HK-2 (cell line): ENCODE measurements around the gene UXS1.

Experiments
- DNase-seq: peaks from one replicate; pipeline ENCODE4 v3.0.0-alpha.2; 2018; ENCODE audit not compliant: unreplicated experiment

UXS1 gene

DNA sequence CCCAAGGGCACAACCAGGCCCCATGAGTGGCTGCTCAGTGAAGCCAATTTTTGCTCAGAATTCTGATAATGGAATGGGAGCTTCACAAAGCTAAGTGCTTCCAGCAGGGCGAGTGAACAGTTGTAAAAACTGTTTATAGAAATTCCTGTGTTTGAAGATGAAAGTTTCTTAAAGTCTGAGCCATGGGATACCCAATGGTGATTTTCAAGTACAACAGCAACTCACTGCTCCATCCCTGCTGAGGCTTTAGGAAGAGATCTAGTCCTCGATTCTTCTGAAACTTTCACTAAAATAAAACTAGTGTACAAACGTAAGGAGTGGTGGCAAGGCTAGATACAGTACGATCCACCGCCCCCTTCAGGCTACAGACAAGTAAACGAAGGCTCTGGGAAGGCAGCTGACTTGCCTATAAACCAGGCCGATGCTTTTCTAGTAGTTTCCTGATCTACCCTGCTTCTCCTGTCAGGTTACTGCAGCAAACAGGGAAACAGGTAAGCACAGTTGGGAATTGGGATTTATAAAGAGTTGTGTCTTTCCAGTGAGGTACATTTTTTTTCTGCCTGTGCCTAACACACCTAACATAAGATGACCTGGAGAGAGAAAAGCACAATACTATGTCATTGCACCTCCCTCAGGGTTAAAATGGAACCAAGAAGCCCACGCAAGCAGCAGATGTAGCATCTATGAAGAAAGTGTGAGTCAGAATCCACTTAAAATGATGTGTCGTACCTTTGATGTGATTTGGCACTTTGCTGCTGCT, 108.7 kb downstream of the UXS1 start:
- DNase-seq: no peak

DNA sequence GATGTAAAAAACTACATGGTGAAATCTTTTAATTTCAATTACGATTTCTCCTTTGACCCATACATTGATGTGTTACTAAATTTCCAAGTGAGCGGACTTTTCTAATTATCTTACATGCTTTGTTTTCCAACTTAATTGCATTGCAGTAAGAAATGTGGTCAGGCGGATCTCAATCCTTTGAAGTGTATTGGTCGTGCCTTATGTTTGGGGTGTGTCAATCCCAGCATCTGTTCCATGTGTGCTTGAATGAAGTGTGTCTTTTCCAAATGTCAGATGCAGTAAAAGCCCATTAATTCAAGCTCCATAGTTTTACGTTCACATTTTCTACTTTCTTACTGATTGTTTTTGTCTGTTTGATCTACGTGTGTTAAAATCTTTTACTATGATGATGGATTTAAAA, 113.1 kb downstream of the UXS1 start:
- no peak for DNase-seq

DNA sequence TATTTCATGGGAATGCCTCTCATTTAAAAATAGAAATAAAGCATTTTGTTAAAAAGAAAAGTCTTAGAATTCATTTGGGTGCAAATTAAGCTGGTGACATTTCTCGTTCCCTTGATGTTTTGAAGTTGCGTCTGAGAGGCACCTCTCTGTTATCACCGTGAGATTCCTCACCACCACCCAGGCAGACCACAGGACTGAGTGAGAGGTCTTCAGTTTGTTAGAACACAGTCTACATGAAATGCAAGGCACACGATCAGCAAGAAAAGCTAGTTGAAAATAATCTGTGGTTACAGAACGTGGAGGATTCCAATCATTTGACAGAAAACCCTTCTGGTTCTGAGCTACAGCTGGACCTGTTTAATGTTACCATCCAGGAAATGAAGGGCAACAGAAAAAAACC, 116.0 kb downstream of the UXS1 start:
- no peak for DNase-seq

DNA sequence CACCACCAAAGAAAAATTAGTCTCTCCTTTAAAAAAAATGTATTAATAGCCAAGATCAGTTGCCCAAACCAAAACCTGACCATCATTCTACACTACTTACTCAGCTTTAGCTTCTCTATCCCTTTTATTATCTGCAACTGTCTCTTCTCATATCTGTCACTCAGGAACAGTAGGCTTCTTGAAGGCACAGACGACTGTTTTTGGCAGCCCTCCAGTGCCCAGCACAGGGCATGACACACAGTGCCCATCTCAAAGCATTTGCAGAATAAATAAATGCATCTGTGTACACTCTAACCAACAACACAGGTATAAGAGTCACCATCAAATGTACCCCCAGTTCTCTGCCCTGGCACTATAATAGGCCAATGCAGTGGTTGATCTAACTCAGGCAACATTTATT, 117.2 kb downstream of the UXS1 start:
- DNase-seq: no peak

DNA sequence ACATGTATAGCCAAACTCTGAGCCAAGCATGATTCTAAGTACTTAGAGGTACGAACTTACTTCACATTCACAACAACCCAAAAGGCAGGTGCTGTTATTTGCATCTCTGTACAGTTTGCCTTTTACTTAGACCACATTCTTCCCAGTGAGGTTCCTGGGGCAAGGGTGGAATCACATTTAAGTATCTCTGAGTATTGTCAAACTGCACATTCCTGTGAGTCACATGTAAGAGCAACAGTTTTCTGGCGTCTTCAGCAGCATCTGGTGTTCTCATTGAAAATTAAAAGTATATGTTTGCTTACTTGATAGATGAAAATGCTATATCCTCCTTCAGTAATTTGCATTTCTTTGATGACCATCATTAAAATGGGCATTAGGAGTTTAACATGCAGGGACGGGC, 119.1 kb downstream of the UXS1 start:
- no peak for DNase-seq

DNA sequence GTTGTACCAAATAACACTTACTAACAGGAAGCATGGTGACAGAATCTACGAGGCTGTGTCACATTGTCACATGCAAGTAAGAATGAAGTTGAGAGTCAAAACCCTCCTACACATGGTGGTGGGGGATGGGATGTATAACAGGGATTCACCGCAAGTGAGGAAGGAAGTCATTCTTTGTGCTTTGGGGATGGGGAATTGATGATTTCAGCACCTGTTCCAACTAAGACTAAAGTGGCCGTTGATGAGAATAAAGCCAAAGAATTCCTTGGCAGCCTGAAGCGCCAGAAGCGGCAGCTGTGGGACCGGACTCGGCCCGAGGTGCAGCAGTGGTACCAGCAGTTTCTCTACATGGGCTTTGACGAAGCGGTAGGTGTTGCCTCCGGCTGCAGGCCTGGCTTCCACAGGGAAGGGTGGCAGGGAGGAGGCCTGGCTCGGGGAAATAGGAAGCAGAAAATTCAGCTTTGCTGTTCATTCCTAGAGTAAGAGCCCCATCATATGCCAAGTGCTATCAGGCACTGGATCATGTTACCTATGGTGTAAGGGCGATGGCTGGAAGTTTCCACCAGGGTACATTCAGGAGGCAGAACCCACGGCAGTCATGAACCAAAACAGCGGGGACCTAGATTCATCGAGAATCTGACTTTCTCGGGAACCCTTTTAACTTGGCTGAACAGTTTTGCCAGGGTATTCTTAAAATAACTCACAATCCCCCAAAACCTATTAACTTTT, 120.3 kb downstream of the UXS1 start:
- DNase-seq: no peak

DNA sequence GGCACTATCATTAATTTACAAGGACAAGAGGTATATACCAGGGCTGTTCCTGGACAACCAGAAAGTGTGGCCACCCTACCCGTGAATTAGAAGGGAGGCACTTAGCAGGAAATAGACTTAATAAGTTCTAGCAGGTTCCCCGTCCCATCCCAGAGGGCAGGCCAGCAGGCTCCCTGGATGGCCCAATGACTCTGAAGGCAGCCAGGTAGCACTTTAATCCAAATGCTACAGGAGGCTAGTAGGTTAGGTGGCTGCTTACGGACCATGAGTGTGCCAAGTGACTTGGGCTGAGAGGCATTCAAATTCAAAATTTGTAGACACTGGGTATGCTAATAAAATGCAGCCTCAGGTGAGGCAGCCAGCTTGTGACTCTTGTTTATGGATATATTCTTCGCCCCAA, 123.9 kb downstream of the UXS1 start:
- DNase-seq: no peak

DNA sequence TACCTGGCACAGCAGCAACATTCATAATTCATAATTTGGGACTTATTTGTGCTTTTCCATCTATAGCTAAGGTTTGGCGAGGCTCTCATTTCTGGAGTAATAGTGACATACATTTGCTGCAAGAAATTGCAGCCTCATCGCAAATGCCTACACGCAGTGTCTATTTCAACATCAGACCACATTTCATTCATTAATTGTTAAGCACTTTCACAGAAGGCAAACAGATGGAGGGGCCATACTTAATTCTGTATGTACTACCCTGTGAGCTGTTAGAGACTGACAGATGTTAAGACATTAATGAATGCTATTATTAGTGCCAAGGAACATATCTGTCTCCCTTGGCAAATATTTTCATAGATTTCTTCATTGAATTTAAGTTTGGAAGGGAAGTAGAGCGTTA, 125.7 kb downstream of the UXS1 start:
- no peak for DNase-seq

DNA sequence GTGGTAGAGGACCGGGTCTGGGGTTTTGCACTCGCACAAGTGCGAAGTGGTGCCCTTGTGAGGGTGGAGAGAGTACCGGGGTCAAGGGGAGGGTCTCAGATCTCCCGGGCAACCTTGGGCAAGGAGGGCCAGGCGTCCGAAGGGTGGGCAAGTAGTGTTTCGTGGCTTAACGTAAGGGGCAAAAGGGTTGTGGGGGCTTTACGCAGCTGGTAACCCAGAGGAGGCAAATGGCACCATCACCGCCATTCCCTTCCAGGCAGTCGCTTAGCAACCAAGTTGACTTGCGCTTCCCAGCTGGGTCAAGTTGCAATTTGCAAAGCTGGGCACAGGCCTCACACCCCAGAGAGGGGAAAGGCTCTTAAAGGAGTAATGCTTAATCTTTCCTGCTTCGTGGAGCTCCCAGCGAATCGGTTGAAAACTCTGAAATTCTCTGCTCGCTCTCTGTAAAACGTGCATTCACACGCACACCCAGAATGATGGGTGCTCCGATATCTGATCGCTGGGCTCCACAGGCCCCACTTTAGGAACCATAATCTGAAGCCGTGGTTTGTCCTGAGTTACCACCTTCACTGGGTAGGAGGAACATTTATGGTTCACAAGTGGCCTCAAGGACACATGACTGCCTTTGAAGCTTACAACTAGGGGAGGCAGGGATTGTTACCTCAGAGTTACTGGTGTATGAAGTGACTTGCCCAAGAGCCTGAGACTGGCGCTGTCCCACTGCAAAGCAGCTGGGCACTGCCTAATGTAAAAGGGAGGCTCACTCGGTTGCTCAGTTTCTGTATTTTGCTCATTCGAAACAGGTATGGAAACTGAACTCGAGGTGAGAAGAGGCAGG, 127.9 kb downstream of the UXS1 start:
- no peak for DNase-seq

DNA sequence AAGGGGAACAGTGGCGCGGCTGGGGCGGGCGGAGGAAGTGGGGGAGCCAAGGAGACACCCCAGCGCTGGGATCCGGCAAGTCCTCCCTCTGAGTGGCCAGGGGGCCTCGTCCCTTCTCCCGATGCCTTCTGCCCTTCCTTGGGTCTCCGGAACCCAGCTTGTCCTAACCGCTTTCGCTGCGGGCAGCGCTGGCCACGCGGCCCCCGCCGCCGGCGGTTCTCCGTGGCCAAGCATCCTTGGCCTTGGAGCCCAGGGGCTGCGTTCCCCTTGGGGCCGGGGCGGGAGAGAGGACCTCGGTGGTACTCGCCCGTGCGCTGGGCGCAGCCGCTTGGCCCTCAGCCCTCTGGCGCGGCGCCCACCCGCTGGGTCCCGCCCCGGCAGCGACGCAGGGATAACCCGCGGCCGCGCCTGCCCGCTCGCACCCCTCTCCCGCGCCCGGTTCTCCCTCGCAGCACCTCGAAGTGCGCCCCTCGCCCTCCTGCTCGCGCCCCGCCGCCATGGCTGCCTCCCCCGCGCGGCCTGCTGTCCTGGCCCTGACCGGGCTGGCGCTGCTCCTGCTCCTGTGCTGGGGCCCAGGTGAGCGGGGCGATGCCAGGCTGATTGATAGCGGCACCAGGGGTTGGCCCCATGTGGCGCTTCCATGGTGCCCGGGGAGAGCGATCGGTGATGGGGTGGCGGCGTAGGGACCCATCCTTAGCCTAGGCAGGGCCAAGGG, 128.7 kb downstream of the UXS1 start:
- DNase-seq: no peak

DNA sequence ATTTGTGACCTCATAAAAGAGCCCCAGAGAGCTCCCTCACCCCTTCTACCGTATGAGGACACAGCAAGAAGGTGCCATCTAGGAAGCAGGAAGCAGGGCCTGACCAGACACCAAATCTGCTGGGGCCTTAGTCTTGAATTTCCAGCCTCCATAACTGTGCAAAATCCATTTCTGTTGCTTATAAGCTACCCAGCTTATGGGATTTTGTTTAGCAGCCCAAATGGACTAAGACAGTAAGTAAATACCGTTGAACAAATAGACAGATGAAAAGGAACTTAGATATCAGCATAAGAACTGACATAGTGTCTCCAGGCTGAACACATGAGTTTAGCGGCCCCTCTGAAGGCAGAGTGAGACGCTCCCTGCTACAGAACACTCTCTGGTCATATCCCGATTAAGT, 130.9 kb downstream of the UXS1 start:
- DNase-seq: no peak

DNA sequence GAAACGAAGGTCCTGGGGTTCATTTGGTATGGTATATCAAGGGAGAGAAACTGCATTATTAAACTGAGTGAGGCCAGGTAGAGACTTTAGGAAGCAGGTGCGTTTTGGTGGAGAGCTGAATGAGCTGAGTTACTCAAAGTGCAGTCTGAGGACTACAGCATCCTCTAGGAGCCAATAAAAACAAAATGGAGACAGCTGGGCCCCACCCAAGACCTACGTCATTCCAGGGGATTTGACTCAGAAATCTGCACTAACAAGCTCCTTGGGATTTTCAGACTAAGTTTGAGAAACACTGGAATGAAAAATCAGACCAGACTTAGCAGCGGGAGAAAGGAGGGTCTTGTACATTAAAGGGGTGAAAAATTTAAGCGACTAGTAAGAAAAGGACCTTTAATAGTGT, 131.5 kb downstream of the UXS1 start:
- no peak for DNase-seq

DNA sequence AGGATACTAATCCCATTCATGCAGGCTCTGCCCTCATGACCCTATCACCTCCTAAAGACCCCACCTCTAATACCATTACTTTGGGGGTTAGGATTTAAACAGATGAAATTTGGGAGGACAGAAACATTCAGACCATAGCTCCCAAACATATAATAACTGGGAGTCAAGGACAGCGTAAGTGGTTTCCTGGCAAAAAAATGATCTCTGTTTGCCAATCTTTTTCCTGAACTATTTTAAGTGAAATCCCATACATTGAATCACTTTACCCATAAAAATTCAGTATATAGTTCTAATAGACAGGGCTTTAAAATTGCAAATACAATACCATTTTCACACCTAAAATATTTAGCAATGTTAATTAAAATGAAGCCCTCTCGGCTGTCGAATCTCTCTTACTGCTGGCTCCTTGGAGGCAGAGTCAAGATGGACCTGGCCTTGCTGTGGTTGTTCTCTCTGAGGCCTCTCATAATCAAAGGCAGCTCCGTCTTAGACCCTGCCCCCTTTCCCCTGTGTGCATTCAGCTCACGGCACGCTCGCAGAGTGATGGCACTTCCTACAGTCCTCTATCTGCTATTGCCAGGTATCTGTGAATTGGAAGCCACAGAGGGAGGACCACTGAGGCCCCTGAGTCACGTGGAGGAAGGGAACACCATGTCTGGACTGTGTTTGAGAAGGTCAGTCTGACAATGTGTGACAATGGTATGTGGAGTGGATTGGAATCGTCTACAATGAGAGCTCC, 132.3 kb downstream of the UXS1 start:
- no peak for DNase-seq

DNA sequence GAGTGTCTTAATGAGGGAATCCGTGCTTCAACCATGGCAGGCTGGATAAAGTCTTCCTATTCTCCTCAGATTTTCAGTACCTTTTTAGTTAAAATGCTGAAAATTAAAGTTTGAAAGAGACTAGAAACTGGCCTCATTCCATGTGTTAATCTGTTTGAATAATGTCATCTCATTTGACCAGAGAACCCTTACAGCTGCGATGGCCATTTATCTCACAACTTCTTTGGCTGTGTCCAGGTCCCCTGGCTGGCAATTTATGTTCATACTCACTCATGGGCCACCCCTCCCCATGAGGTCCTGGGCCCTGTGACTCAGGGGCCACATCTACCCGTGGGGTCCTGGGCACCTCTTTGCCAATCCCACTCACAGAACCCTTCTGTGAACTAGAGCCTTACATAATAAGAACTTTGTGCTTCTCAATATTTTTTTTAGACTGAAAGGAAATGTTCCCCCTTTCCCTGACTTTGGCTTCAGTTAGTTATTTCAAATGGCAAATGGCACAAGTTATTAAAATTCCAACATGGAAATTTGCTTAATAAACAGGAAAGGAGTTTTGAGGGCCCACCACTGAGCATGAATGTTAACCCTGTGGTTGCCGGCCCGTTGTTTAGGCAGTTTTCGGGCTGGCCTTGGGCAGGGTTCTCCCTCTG, 134.6 kb downstream of the UXS1 start:
- DNase-seq: no peak

DNA sequence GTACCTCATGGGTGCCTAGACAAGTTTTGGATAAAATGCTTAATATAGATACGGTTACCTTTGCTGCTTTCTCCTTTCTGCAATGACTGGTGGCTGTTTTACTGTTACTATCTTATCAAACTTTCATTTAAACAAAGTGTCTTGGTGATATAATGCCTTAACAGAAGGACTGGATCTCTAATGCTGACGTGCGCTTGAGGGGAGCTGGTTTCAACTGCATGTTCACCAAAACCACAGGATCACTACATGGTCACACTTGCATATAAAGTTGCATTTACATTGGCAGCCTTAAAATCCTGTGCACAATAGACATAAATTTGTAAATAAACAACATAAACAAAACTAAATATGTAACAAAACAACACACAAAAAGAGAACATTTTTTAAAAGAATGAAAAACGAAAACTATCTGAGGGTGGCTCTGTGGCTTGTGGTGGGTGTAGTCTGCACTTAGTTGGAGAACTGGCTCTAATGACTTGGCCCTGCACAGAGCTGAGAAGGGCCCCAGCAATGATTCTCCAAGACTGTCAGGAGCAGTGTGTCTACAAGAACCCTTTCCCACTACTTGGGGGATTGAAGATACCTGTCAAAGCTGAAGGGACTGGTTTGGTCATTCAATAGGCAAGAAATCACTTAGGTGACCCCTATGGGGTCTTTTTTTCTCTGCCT, 135.5 kb downstream of the UXS1 start:
- no peak for DNase-seq

DNA sequence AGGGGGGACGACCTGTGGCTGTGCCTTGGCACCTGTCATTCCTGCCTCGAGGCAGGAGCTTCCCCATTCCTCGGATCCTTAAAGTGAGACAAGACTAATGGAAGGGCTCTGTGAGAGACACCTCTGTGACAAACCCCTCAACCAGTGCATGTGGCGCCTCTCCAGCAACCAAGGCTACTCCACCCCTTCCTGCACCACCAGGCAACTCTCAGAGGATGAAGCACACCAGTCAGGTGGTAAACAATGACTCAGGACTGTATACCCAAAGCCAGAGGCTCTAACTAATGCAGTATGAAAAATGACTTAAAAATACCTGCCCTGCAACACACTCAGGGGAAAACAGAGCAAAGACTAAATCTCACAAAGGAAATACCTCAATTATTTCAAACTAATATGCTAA, 136.9 kb downstream of the UXS1 start:
- no peak for DNase-seq

DNA sequence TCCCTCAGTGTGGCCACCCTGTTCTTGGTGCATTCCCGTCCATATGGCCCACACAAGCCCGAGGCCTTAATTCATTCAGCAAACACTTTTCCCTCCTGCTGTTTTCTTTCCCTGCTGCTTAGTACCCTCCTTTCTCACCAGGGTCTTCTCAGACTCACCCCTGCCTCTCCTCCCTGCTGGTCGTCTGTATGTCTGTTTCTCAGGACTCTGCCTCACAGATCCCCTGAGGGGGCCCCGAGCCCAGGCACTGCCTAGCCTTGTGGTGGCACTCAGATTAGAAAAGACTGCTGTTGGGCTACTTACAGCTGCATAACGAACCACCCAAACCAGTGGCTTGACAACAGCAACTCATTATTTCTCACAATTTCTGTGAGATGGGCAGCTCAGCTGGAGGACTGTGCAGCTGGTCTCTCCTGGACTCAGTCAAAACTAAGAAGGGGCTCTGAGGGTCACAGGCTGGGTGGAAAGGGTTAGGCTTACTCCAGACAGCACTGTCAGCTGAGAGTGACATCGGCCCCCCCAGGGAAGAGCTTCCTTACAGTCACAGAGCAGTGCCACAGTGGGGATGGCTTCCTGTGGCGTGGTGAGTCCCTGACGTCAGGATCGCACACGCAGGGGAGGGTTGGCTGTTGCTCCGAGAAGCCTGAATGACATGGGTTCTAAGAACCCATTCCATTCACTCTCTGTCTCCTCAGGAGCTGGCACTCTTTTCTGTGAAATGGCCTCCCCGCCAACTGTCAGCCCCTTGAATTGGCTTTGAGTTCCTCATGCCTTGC, 139.0 kb downstream of the UXS1 start:
- no peak for DNase-seq

DNA sequence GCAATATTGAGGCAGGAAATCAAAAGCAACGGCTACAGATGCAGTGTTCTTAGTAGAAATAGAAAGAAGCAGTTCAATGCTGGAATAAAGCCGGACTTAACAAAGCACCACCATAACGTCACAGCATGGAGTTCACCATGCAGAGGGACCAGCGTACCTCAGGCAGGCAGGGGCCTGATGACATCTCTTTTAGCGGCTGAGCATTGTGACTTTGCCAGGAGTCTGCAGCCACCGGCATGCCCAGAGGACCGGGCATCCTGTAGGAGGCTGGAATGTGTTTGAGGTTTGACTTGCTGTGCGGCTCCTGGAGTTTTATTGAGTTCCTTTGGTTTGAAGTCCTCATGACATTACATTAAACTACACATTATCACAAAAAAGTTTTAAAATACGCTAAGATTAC, 139.8 kb downstream of the UXS1 start:
- DNase-seq: no peak

DNA sequence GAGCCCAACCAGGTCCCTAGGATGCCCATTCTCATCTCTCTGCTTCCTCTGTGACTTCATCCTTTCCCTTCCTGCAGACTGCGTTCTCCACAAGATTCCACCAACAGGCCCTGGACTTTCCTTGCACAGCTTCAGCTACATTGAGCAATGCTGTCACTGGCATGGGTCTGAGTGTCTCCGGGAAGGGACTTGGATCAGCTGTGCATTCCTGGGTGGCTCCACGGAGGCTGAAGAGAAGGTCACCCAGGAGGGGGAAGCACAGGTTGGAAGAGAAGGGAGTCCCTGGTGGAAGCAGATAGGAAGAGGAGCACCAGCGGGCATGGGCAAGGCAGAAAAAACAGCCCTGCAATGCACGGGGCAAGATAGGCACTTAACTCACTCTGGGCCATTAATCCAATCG, 140.5 kb downstream of the UXS1 start:
- DNase-seq: no peak

DNA sequence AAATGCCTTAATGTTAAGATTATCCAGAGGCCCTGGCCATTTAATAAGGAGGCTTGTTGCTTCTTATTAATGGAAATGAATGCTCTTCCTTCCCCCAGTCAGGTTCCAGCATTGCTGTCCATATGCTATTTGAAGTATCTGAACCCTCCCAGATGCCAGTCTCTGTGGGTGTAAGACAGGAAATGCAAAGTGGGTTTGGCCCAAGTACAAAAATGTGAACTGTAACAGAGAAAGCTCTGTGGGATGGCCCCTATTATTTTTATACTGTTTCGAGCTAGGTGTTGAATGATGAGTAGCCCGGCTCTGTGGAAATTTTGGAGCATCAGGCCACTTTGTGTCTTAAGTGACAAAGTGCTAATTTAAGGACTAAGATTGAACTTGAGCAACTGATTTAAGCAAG, 141.0 kb downstream of the UXS1 start:
- DNase-seq: no peak
